ENCODE data around the gene DCUN1D2.
"Not testable (repeated sequence)": the region's sequence is repeated elsewhere in the genome, so short reads cannot be mapped to it uniquely, and the experiment has no call there.

Gene DCUN1D2

DNA sequence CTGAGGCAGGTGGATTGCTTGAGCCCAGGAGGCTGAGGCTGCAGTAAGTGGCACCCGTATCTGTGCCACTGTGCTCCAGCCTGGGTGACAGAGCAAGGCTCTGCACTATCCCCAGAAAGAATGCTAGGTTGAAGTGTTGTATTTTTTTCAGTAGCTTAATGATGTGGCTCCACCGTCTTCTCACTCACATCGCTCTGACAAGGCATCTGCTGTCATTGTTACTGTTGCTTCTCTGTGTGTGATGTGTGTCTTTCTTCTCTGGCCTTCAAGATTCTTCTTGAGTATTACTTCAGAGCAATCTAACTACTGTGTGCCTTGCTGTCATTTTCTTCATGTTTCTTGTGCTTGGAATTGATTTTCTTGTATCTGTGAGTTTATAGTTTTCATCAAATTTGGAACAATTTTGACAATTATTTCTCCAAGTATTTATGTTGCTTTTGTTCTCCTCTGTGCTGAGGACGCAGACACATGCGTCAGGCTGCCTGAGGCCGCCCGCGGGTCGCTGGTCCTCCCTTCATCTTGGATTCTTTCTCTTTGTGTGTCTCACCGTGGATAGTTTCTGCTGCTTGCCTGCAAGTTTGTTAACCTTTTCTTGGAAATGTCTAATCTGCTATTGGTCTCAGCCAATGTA is 48.0 kb downstream of the DCUN1D2 start:
- DNase-seq = no peak

- no peak for DNase-seq
Observed at GRCh38 chr13:113441661-113442060, 48.9 kb downstream of the DCUN1D2 start.

- no peak for DNase-seq
Observed at GRCh38 chr13:113437408-113438010, 53.0 kb downstream of the DCUN1D2 start.

DNA sequence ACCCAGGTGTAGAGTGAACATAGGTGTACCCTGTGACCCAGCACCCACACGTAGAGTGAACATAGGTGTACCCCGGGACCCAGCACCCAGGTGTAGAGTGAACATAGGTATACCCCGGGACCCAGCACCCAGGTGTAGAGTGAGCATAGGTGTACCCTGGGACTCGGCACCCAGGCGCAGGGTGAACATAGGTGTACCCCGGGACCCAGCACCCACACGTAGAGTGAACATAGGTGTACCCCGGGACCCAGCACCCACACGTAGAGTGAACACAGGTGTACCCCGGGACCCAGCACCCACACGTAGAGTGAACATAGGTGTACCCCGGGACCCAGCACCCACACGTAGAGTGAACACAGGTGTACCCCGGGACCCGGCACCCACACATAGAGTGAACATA is 53.6 kb downstream of the DCUN1D2 start:
- not testable (repeated sequence) for DNase-seq

- DNase-seq = not testable (repeated sequence)
Observed at GRCh38 chr13:113435907-113436306, 54.6 kb downstream of the DCUN1D2 start.

DNA sequence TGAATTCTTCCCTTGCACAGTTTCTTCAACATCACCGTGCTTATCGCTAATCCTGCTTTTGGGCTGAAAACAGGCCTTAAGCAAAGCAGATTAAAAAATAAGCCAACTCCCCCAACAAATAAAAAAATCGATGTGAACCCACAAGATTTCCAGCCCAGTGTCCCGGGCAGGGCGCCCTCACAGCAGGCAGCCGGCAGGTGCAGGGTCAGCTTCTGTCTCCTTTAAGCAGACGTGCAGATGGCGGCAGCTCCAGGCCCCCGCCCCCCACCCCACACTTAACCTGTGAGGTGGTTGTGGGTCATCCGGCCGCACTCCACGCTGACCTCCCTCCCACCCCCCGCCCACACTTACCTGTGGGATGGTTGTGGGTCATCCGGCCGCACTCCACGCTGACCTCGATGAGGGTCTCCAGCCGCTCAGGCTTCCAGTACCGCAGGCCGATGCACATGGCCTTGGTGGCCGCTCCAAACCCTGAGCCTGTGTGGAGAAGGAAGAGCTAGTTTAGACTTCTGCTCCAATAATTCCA is 57.1 kb downstream of the DCUN1D2 start:
- no peak for DNase-seq

DNA sequence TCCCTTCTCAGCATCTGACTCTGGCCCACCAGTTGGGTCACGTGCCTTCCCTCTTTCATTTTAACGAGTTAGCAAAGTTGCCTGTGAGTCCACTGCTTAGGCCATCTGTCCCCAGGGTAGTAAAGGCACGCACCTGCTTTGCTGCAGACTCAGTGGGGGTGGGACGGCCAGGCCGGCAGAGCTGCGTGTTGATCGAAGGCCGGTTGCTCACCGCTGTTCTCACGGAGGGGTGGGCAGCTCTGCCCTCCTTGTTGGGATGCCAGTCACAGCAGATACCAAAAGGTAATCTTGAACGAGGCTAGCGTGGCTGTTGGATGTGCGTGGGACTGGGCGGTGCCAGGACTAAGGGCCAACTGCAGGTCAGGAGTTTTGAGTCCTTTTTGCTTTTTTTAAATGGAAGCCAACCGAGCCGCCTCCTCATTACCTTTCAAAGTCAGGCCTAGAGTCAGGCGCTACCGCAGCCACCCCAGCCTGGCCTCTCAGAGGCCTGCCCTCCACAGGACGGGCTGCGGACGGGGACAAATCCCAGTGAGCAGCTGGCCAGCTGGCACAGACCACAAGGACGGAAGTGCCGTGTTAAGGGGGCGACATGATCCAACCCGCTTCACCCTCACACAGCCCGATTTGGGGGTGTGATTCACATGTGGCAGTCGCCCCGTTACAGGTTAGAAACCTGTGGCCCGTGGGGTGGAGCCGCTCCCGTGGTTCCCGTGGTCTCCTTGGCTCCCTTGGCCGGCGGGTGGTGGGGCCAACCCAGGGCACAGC is 57.8 kb downstream of the DCUN1D2 start:
- no peak for DNase-seq

GRCh38 chr13:113431171-113431570 is 59.3 kb downstream of the DCUN1D2 start:
- DNase-seq = no peak

GRCh38 chr13:113430378-113431110 is 60.0 kb downstream of the DCUN1D2 start:
- DNase-seq = no peak

DNA sequence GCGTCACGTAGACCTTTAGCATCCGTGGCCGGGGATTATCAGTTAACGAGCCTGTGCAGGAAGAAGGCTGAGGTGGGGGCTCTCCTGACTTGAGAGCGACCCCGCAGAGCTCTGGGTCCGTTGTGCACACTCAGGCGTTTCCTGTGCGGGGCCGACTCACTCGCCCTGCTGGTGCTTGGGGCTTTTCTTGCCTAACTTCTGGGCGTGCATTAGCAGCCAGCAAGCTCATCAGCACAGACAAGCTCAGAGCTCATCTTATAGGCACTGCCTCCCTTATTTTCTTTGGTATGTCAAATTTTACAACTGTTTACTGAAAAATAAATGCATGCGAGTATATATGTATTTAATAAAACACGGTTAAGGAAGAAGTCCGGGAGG is 60.9 kb downstream of the DCUN1D2 start:
- no peak for DNase-seq

- no peak for DNase-seq
Observed at GRCh38 chr13:113428871-113429607, 61.5 kb downstream of the DCUN1D2 start.

GRCh38 chr13:113428469-113428865 is 62.0 kb downstream of the DCUN1D2 start:
- no peak for DNase-seq

GRCh38 chr13:113427562-113428468 is 62.7 kb downstream of the DCUN1D2 start:
- DNase-seq = no peak

GRCh38 chr13:113426591-113426986 is 63.9 kb downstream of the DCUN1D2 start:
- DNase-seq = no peak

DNA sequence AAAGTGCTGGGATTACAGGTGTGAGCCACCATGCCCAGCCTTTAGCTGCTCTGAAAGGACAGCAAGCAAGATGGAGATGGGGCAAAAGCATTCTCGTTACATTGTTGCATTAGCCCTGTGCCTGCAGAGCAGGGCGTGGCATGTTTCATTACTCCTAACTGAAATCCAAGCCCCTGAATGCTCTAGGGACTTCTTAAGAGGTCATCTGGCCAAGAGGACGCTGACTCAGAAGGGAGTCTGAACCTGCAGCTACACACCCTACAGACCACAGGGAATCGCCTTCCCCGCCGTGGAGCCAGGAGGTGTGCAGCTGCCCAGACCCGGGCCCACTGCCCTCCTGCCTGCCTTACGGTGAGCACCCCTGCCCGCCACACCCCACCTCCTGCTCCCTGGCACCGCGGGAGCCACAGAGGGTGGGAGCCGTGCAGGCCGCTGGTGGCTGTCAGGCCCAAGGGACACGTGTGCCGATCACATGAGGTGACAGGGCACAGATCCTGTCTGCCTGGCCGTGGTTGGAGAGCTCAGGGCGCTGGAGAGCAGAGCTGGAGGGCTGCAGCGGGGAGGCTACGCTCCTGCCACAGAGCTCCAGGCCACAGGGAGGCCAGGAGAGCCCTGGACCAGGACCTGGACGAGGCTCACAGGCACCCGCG is 64.4 kb downstream of the DCUN1D2 start:
- DNase-seq = no peak

- no peak for DNase-seq
Observed at GRCh38 chr13:113423520-113424163, 66.9 kb downstream of the DCUN1D2 start.

- DNase-seq = no peak
Observed at GRCh38 chr13:113422807-113423519, 67.5 kb downstream of the DCUN1D2 start.

- no peak for DNase-seq
Observed at GRCh38 chr13:113421673-113422270, 68.7 kb downstream of the DCUN1D2 start.

All from NCI-H1105 treated with DMSO at 0.1 percent for 48 hours (cell line).